ENCODE measurements around the gene ZNF385B. TPM values are rescaled to one million over a fixed set of nuclear protein-coding genes. Genes with fewer than 3 reads are reported as not detected.

ZNF385B gene
- total and polyA plus RNA-seq, 9 of the 15 experiments (the other 6 are each of a cell fraction or from before 2014, with no cell fraction given): 0.50 TPM; not detected in 8

DNA sequence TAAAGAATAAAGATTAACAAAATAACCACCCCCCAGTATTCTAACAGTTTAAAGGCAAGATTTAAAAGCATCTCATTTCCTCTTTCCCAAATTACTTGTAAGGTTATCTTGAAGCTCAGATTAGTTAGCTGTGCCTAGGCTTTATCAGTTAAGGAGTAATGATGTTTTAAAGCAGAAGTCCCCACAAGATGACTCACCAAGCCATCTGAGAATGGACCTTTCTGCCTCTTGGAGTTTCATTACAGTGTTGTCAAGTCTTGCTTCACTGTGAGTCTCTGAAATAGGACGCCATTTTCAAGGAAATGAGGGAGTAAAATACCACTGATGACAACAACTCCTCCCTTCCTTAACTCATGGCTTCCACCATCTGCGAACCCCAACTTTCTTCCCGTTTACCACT is 35.9 kb downstream of the ZNF385B start (continued):
- TF ChIP-seq POLR3A (IDR thresholded peaks at IDR 0.05; ENCODE audit: borderline replicate concordance, extremely low read depth, insufficient read depth, insufficient read length) (no peak), CREM (IDR thresholded peaks at IDR 0.05; ENCODE audit: low read depth) (peak; percentile 42; the same call in 1 of the 2 replicates), PHF8 (IDR thresholded peaks at IDR 0.05; ENCODE audit: borderline replicate concordance, low read length) (no peak), ZNF561 (CRISPR knock-in tag; conservative IDR thresholded peaks at IDR 0.05) (no peak), ZNF507 (tag; conservative IDR thresholded peaks at IDR 0.05) (no peak), PHB2 (IDR thresholded peaks at IDR 0.05; ENCODE audit: low read depth) (no peak), POLR2B (IDR thresholded peaks at IDR 0.05; ENCODE audit: low read depth, partially characterized antibody) (no peak), ZNF764 (CRISPR knock-in tag; IDR thresholded peaks at IDR 0.05; ENCODE audit: low read depth) (no peak), BRD9 (IDR thresholded peaks at IDR 0.05; ENCODE audit: low read depth, partially characterized antibody) (no peak), KLF16 (IDR thresholded peaks at IDR 0.05) (peak; percentile 12; the same call in 1 of the 2 replicates), E2F3 (CRISPR knock-in tag; IDR thresholded peaks at IDR 0.05) (no peak), ARID1B (IDR thresholded peaks at IDR 0.05) (peak; percentile 73), ZSCAN29 (IDR thresholded peaks at IDR 0.05) (no peak), KDM1A (IDR thresholded peaks at IDR 0.05) (peak; percentile 82 to 88), RFX7 (CRISPR knock-in tag; IDR thresholded peaks at IDR 0.05) (no peak), ZNF263 (CRISPR knock-in tag; IDR thresholded peaks at IDR 0.05; ENCODE audit: borderline replicate concordance) (no peak), ZNF274 (IDR thresholded peaks at IDR 0.05; ENCODE audit: borderline replicate concordance, low read depth, low read length) (no peak), ARID3A (IDR thresholded peaks at IDR 0.05; ENCODE audit: borderline replicate concordance, low read depth, low read length) (no peak), SMARCA4 (IDR thresholded peaks at IDR 0.05) (peak; percentile 56), TFAM (CRISPR knock-in tag; conservative IDR thresholded peaks at IDR 0.05) (no peak), FOXK2 (conservative IDR thresholded peaks at IDR 0.05 in 1 of 2, IDR thresholded peaks at IDR 0.05 in 1 of 2; ENCODE audit: low read depth in 2 of 2) (0 out of 4 replicates have a peak, but pooled peaks of 1 of the 2 experiments have one; percentile 36), PHF20 (IDR thresholded peaks at IDR 0.05; ENCODE audit: partially characterized antibody) (no peak), MAFF (IDR thresholded peaks at IDR 0.05; ENCODE audit: low read length) (no peak)
- TF ChIP-seq, protein P1, sequence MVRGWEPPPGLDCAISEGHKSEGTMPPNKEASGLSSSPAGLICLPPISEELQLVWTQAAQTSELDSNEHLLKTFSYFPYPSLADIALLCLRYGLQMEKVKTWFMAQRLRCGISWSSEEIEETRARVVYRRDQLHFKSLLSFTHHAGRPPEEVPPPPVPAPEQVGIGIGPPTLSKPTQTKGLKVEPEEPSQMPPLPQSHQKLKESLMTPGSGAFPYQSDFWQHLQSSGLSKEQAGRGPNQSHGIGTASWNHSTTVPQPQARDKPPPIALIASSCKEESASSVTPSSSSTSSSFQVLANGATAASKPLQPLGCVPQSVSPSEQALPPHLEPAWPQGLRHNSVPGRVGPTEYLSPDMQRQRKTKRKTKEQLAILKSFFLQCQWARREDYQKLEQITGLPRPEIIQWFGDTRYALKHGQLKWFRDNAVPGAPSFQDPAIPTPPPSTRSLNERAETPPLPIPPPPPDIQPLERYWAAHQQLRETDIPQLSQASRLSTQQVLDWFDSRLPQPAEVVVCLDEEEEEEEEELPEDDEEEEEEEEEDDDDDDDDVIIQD (CRISPR knock-in tag; IDR thresholded peaks at IDR 0.05): no peak
- TF ChIP-seq, protein P2, sequence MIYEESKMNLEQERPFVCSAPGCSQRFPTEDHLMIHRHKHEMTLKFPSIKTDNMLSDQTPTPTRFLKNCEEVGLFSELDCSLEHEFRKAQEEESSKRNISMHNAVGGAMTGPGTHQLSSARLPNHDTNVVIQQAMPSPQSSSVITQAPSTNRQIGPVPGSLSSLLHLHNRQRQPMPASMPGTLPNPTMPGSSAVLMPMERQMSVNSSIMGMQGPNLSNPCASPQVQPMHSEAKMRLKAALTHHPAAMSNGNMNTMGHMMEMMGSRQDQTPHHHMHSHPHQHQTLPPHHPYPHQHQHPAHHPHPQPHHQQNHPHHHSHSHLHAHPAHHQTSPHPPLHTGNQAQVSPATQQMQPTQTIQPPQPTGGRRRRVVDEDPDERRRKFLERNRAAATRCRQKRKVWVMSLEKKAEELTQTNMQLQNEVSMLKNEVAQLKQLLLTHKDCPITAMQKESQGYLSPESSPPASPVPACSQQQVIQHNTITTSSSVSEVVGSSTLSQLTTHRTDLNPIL (CRISPR knock-in tag; IDR thresholded peaks at IDR 0.05): no peak
- TF ChIP-seq, protein P3, sequence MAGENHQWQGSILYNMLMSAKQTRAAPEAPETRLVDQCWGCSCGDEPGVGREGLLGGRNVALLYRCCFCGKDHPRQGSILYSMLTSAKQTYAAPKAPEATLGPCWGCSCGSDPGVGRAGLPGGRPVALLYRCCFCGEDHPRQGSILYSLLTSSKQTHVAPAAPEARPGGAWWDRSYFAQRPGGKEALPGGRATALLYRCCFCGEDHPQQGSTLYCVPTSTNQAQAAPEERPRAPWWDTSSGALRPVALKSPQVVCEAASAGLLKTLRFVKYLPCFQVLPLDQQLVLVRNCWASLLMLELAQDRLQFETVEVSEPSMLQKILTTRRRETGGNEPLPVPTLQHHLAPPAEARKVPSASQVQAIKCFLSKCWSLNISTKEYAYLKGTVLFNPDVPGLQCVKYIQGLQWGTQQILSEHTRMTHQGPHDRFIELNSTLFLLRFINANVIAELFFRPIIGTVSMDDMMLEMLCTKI (IDR thresholded peaks at IDR 0.05; ENCODE audit: partially characterized antibody): no peak
